Endometrial microvascular endothelial cells (primary cell): ENCODE results near the gene TCERG1L. TPM values are rescaled to one million over a fixed set of nuclear protein-coding genes. Genes with fewer than 3 reads are reported as not detected.
"Not testable (repeated sequence)": the region's sequence is repeated elsewhere in the genome, so short reads cannot be mapped to it uniquely, and the experiment has no call there.

Source experiments
- in situ Hi-C: cut with HindIII; loops from 2 replicates; pipeline ENCODE4 v1.10.0; 2017; ENCODE audit warnings: low sequenced_read_pairs, low pct_unique_long_range_greater_than_20kb; ENCODE audit errors: inconsistent ontology term
- total RNA-seq: library from RNA; depleted of rRNA; stranded (reverse); fragments of >200 nt; gene quantifications from one replicate; pipeline ENCODE4 v1.2.3, GENCODE V29; 2015; ENCODE audit errors: inconsistent ontology term

The TCERG1L gene
- total RNA-seq, 1 donor from 2014 or later = not detected

- in situ Hi-C loops = no loop called here
Measured at GRCh38 chr10:131179361-131179760, 132.2 kb downstream of the TCERG1L start.

- in situ Hi-C loops = no loop called here
Measured at GRCh38 chr10:131178521-131179331, 132.8 kb downstream of the TCERG1L start.

DNA sequence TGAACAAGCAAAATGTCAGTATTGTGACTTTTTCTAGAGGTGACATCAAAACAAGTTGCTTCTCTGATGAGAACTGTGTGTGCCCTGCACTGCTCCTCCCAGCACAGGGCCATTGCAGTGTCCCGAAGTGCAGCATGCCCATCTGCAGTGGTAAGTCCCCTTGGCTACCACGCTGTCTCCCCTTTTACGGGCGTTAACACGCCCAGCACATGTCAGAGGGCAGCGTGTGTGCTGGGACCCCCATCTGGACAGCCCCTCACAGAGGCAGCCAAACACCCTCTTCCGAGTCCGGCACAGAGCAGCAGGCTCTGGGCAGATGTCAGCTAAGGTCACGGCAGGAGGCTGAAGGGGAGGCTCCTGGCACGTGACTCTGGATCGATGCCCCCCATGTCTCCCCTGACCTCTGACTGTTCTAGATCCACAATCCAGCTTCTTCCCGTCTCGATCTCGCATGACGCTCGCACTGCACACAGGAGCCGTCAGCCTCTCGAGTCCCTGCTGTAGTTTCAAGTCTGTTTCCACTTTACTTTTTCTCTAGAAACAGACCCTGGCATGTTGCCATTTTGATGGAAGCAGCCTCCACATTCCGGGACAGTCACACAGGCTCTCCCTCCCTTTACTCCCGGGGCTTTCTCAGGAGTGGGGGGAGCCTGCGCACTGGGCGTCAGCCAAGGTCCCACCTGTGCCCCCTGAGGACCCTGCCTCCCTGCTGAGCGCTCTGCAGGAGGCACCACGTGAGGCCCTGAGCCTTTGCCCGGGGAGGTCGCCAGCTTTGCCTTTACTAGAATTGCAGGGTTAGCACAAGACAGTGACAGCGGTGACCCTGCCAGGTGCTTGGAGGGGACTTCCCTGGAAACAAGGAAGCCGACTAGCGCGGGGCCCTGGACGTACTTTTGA lies 133.8 kb downstream of the TCERG1L start:
- in situ Hi-C loops = no loop called here

DNA sequence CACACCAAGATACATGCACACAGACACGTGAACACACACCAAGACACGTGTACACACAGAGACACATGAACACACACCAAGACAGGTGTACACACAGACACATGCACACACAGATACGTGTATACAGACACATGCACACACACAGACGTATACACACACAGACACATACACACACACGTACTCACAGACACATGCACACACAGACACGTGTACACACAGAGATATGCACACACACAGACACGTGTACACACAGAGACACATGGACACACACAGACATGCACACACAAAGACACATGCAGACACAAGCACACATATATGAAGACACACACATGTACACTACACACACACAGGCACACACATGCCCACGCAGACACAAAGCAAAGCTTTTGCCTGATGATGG lies 134.6 kb downstream of the TCERG1L start:
- in situ Hi-C loops = no loop called here

DNA sequence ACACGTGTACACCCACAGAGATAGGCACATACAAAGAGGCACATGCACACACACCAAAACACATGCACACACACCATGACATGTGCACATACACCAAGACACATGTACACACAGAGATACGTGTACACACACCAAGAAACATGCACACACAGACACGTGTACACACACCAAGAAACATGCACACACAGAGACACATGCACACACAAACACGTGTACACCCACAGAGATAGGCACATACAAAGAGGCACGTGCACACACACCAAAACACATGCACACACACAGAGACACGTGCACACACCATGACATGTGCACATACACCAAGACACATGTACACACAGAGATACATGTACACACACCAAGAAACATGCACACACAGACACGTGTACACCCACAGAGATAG lies 135.2 kb downstream of the TCERG1L start:
- in situ Hi-C loops = not testable (repeated sequence)

GRCh38 chr10:131175891-131176290 lies 135.6 kb downstream of the TCERG1L start:
- in situ Hi-C loops = no loop called here

GRCh38 chr10:131174651-131175540 lies 136.6 kb downstream of the TCERG1L start:
- in situ Hi-C loops = no loop called here

DNA sequence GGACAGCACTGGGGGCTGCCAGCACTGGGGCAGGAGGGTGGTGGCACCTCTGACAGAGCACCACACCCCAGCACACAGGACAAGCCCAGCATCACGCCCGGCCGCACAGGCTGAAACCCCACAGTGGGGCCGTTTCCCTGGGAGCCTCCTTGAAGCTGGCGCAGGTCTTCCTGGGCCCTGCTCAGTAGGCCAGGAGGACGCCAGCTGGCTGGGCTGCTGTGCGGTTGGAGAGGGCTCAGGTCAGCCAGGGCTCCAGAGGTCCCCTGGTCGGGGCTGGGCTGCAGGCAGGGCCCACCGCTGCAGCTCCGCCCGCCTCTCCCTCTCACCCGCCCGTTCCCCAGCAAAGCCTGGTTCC lies 137.3 kb downstream of the TCERG1L start:
- in situ Hi-C loops = no loop called here

DNA sequence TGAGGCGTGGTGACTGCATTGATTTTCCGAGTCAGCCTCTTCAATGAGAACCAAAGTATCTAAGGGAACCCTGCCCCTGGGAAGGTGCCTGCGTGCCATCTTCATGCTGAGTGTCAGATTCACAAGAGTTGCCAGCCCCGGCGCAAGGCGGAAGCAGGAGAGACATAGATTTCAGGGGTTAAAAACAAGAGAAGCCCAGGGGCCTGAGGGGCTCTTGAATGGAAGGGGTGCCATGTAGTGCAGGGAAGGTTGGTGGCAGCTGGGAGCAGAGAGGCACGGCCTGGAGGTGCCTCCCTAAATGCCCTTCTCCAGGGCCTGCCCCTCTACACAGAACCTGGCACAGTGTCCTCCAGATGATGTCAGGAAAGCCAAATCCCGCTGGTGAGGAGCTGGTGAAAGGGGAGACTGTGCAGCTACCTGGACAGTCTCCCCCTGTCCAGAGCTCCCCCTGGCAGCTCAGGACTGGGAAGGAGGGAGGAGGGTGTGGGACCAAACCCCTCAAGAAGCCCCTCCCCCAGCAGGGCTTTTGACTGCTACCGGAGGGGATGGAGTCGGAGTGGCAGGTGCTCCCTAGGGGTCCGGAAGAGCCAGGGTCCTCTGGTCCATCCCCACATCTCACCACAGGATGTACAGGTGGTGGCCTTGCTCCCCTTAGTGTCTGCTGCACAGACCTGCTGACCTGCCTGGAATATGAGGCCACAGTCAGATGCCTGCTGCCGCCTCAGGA lies 137.9 kb downstream of the TCERG1L start:
- in situ Hi-C loops = no loop called here

- in situ Hi-C loops = no loop called here
Measured at GRCh38 chr10:131172433-131172832, 139.1 kb downstream of the TCERG1L start.

- in situ Hi-C loops = no loop called here
Measured at GRCh38 chr10:131169146-131169545, 142.4 kb downstream of the TCERG1L start.

GRCh38 chr10:131168238-131168875 lies 143.2 kb downstream of the TCERG1L start:
- in situ Hi-C loops = no loop called here

- in situ Hi-C loops = no loop called here
Measured at GRCh38 chr10:131167036-131167860, 144.3 kb downstream of the TCERG1L start.

- in situ Hi-C loops = no loop called here
Measured at GRCh38 chr10:131166486-131166885, 145.0 kb downstream of the TCERG1L start.

DNA sequence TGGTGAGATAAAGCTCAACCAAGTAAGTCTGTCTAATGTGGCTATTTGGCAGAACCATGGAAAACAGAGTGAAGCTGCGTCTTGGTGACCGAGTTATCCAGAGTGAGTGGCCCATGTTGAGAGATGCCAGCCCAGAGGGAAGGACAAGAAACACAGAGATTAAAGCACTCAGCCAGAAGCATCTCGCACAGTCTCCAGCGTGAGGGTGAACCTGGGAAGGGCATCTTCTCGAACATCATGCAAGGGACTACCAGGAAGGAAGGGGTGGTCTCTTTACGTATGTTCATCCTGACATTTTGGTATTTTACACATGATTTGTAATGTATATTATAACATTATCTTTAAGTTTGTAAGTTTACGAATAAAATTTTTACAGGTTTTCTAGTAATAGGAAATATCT lies 146.4 kb downstream of the TCERG1L start:
- in situ Hi-C loops = no loop called here

- in situ Hi-C loops = no loop called here
Measured at GRCh38 chr10:131162866-131163843, 148.4 kb downstream of the TCERG1L start.
